GM21717 (cell line): ENCODE results near the gene PFKFB4.
"Not testable (repeated sequence)": the region's sequence is repeated elsewhere in the genome, so short reads cannot be mapped to it uniquely, and the experiment has no call there.

Experiments
- ATAC-seq: cut with Tn5 transposase; IDR thresholded peaks from one replicate; pipeline ENCODE4 v1.9.1; 2021; ENCODE audit warnings: mild to moderate bottlenecking, moderate library complexity; ENCODE audit not compliant: unreplicated experiment

Gene PFKFB4

DNA sequence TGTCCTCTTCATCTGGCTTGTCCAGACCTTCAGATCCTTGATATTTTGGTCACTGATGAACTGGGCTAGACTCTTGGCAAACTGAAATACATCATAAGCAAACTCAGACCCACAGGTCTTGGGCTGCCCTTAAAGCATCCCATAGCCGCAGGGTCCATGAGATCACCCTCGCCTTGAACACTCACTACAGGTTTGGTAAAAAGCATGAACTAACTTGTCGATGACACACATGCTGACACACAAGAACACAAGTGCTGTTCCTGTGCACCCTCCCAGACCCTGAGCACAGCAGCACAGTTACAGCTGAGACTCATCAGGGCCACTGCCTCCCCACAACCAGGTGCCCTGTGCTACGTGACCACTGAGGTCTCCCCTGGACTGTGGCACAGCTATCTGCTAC is 21.0 kb downstream of the PFKFB4 start:
- no peak for ATAC-seq

- no peak for ATAC-seq
Measured at GRCh38 chr3:48532977-48533337, 23.6 kb downstream of the PFKFB4 start.

DNA sequence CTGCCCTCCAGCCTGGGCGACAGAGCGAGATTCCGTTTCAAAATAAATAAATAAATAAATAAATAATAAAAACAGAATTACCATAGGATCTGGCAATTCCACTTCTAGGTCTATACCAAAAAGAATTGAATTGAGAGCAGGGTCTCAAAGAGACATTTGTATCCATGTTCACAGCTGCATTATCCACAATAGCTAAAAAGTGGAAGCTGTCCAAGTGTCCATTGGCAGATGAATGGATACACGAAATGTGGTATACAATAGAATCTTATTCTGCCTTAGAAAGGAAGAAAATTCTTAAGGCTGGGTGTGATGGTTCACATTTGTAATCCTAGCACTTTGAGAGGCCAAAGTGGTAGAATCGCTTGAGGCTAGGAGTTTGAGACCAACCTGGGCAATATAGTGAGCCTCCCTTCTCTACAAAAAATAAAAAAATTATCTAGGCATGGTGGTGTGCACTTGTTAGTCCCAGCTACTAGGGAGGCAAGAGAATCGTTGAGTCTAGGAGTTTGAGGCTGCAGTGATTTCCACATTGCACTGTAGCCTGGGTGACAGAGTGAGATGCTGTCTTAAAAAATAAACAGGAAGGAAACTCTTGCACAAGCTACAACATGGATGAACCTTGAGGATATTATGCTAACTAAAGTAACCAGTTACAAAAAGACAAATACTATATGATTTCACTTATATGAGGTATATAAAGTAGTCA is 24.2 kb downstream of the PFKFB4 start:
- no peak for ATAC-seq

DNA sequence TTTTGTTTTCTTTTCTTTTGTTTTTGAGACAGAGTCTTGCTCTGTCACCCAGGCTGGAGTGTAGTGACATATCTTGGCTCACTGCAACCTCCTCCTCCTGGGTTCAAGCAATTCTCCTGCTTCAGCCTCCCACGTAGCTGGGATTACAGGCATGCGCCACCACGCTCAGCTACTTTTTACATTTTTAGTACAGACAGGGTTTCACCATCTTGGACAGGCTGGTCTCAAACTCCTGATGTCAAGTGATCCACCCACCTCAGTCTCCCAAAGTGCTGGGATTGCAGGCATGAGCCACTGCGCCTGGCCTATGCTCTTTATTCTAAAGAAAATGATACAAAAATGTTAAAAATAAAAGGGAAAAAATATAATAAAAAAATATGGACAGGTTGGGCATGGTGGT is 25.9 kb downstream of the PFKFB4 start:
- ATAC-seq: not testable (repeated sequence)

DNA sequence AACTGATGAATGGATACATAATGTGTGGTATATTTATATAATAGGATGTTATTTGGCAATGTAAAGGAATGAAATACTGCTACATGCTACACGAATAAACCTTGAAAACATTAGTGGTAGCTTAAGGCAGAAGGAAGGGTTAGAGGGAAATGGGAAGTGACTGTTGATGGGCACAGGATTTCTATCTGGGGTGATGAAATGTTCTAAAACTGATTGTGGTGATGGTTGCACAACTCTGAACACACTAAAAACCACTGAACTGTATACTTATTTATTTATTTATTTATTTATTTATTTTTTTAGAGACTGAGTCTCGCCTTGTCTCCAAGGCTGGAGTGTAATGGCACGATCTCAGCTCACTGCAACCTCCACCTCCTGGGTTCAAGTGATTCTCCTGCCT is 27.8 kb downstream of the PFKFB4 start:
- ATAC-seq: no peak

- no peak for ATAC-seq
Measured at GRCh38 chr3:48528048-48528447, 28.6 kb downstream of the PFKFB4 start.

- no peak for ATAC-seq
Measured at GRCh38 chr3:48524970-48525369, 31.6 kb downstream of the PFKFB4 start.

DNA sequence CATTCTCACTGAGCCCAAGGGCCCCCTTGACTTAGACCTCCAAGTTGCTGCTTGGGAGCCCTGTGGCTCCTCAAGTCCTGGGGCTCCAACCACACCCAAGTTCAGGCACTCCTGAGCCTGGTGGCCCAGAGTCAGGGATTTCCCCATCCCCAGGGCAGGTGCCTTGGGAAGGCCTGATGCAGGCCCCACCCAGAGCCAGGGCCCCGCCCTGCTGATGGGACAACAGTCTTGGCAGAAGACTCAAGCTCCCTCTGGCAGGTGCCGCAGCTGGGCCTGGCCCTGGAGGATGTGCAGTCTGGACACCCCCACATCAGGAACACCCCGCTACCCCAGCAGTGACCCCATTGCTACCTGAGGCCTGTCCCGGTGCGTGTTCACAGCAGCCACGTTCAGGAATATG is 35.0 kb downstream of the PFKFB4 start:
- no peak for ATAC-seq

GRCh38 chr3:48519277-48519643 is 37.3 kb downstream of the PFKFB4 start:
- ATAC-seq: no peak

- ATAC-seq: no peak
Measured at GRCh38 chr3:48518638-48519276, 37.8 kb downstream of the PFKFB4 start.

GRCh38 chr3:48518069-48518468 is 38.5 kb downstream of the PFKFB4 start:
- no peak for ATAC-seq

DNA sequence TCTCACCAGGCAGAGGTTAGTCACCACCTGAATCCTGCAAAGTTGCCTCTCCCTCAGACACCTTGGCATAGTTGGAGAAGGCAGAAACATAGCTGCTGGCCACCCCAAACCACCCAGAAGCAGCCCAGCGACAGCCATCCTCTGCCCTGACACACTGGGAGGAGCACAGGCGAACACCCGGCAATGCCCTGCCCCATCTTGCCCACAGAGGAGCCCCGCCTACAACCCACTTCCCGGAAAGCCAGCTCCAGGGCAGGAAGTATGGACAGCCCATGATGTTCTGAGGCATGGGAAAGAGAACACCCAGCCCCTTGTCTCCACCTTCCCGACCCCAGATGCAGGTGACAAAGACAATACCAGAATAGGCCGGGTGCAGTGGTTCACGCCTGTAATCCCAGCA is 40.0 kb downstream of the PFKFB4 start:
- no peak for ATAC-seq

- no peak for ATAC-seq
Measured at GRCh38 chr3:48514431-48515227, 42.0 kb downstream of the PFKFB4 start.

GRCh38 chr3:48511551-48511950 is 45.1 kb downstream of the PFKFB4 start:
- ATAC-seq: no peak

DNA sequence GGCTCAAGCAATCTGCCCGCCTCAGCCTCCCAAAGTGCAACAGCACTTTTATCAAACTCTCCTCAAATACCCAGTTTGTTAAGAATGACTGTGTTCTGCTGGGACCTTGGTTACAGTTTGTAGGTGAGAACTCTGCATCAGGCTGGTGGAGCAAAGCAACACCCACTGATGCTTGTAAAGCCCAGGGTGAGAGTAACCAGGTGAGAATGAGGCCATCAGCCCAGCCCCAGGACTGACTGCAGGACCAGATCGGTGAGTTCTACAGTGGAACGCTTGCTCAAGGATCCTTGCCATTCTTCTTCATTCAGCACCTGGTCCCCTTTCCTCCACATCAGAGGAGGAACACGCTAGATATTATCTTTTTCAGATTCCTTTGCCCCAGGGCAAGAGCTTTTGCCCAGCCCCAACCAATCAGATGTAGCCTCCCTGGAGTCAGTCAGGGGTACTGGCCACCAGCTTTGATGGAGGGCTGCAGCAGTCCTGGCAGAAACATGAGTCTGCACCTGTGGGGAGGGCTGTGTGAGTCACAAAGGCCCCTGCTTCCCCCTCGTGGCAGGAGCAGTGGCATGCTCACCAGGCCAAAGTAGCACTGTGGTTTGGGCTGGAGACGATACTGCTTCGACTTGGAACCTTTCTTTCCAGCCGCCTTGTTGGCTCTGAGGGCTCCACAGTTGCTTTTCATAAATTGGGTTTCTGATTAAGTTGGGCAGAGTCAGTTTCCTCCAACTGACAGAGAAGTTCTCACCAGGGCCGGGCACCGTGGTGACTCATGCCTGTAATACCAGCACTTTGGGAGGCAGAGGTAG is 49.1 kb downstream of the PFKFB4 start:
- no peak for ATAC-seq

DNA sequence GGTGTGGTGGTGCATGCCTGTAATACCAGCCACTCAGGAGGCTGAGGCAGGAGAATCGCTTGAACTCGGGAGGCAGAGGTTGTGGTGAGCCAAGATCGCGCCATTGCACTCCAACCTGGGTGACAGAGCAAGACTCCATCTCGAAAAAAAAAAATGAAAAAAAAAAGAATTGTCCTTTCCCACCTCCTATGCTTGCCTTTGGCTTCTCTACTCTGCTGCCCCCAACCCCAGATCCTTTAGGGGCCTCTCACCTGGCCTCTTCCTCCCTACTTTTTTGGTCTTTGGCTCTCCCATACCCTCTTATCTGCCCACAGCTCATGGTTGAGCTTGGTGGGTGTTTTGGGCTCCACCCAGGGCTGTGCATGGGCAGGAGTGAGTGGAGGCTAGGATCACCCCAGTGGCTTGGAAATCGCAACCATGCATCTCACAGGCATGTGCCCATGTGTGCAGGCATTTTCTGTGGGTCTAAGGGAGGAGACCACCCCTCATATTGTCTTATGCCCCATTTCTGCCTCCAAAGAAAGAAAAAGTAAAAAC is 50.6 kb downstream of the PFKFB4 start:
- no peak for ATAC-seq

DNA sequence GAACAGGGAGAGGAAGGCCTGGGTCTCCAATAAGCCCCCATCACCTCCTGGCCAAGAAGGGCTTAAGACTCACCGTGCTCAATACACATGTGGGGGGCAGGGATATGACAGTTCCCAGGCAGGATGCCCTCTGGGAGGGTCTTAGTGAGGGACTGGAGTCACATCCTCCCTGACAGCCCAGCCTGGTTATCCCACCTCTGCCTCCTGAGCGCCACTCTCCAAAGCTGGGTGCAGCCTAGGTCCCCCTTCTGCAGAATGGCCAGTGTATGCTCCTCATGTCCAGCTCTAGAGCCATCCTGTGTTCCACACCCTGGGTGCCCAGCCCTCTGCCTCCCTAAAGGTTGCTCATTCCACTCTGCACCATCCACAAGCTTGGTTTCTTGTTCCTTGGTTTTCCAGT is 51.5 kb downstream of the PFKFB4 start:
- no peak for ATAC-seq

GRCh38 chr3:48504051-48504946 is 52.3 kb downstream of the PFKFB4 start, which contains the start of gene SHISA5:
SHISA5 (minus strand) TSS chr3:48504174; CDS start chr3:48504094, 80 bp downstream.
- no peak for ATAC-seq

GRCh38 chr3:48503401-48504050 is 53.1 kb downstream of the PFKFB4 start:
- no peak for ATAC-seq
